Ascending aorta (tissue), 2 donors: ENCODE measurements around the gene TUFT1. TPM values are rescaled to one million over a fixed set of nuclear protein-coding genes. Genes with fewer than 3 reads are reported as not detected.

ENCODE experiments used
- DNase-seq, 2 donors: peaks; one replicate each; pipeline ENCODE4 v3.0.0-alpha.2; 2019; ENCODE audit warnings: low spot score in 2 of 2
- H3K27ac ChIP-seq, 2 donors: fragments of 200-600 bp; sonication (generic); one replicate each; pipeline ENCODE4 v1.5.1; 2016 to 2017; ENCODE audit warnings: mild to moderate bottlenecking in 1 of 2
- H3K27me3 ChIP-seq: fragments of 200-600 bp; sonication (generic); one replicate; pipeline ENCODE4 v1.5.1; 2017
- H3K36me3 ChIP-seq, 2 donors: fragments of 200-600 bp; sonication (generic); one replicate each; pipeline ENCODE4 v1.5.1; 2016
- H3K4me1 ChIP-seq, 2 donors: fragments of 200-600 bp; sonication (generic); one replicate each; pipeline ENCODE4 v1.5.1; 2016 to 2017; ENCODE audit warnings: mild to moderate bottlenecking in 1 of 2
- H3K4me3 ChIP-seq, 2 donors: fragments of 200-600 bp; sonication (generic); one replicate each; pipeline ENCODE4 v1.5.1; 2016 to 2017; ENCODE audit warnings: mild to moderate bottlenecking in 1 of 2
- H3K9me3 ChIP-seq, 2 donors: fragments of 200-600 bp; sonication (generic); one replicate each; pipeline ENCODE4 v1.5.1; 2016
- CTCF ChIP-seq, 3 experiments: fragments of 200-600 bp in 2 of 3; fragments of 450-650 bp in 1 of 3; sonication (generic) in 2 of 3; IDR thresholded peaks; one replicate each; pipeline ENCODE4 v1.5.1; 2016 to 2019; ENCODE audit warnings: antibody characterized with exemption in 3 of 3, mild to moderate bottlenecking in 1 of 3, moderate library complexity in 1 of 3
- intact Hi-C: fragments of 100-400 bp; cut with DNase I; formaldehyde crosslinking; loops from one replicate; pipeline ENCODE4 v1.15.1; 2023
- total RNA-seq: library from RNA; depleted of rRNA; stranded (reverse); fragments of >200 nt; gene quantifications from one replicate; pipeline ENCODE4 v1.1.0, GENCODE V29; 2016

TUFT1 gene
- total RNA-seq, 1 donor from 2014 or later: 2.3 TPM

DNA sequence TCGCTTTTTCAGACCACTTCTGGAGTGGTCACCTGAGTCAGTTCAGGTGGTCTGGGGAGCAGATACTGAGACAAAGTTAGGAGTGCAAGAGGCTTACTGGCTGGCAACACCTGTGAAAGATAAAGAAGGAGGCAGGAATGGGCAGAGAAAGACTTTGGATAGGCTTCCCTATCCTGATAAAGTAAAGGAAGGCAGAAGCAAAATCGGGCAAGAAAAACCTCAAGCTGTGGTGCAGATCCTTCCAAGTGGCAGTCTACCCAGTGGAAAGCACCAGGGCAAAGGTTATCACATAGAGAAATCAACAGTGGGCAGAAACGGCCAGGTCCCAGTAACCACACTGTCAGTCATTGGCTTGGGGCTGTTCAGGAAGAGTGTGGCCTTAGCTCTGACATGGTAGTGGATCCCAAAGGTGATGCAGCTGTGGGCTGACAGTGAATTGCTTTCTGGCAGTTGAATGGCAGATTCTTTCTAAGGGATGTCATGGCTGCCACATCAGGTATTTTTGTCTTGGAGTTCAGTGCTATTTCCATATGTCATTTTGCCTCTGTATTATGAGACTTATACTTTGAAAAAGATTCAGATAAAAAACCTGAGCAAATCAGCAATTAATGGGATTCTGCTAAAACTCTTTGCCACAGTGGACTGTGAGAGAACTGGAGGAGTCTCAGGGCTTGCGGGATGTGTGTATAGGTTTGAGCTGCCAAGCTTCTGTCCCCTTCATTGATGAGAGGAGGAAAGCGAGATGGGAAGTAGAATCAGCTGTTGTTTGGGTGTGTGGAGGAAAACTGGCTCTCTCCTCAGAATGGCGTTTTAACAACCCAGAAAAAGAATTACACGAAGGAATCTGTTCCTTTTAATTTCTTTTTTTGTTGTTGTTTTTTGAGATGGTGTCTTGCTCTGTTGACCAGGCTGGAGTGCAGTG, 37.0 kb upstream of the TUFT1 start:
- Histone ChIP-seq H3K4me3 (no peak overlapping the region), H3K27me3 (no peaks in the 10 kb centered on the region), H3K9me3 (no peaks in the 10 kb centered on the region), H3K4me1 (no peaks in the 10 kb centered on the region), H3K36me3 (no peaks in the 10 kb centered on the region), H3K27ac (no peak overlapping the region)
- DNase-seq: no peak
- TF ChIP-seq CTCF (IDR thresholded peaks at IDR 0.05): no peak
- intact Hi-C loops: no loop called here

GRCh38 chr1:151504252-151504651, 35.9 kb upstream of the TUFT1 start:
- intact Hi-C loops: no loop called here
- Histone ChIP-seq H3K36me3 (no peaks in the 10 kb centered on the region), H3K27me3 (no peaks in the 10 kb centered on the region), H3K4me3 (no peak overlapping the region), H3K4me1 (no peaks in the 10 kb centered on the region), H3K27ac (no peak overlapping the region), H3K9me3 (no peaks in the 10 kb centered on the region)
- TF ChIP-seq CTCF (IDR thresholded peaks at IDR 0.05): no peak
- no peak for DNase-seq

GRCh38 chr1:151504759-151505158, 35.4 kb upstream of the TUFT1 start:
- TF ChIP-seq CTCF (IDR thresholded peaks at IDR 0.05): no peak
- intact Hi-C loops: no loop called here

DNA sequence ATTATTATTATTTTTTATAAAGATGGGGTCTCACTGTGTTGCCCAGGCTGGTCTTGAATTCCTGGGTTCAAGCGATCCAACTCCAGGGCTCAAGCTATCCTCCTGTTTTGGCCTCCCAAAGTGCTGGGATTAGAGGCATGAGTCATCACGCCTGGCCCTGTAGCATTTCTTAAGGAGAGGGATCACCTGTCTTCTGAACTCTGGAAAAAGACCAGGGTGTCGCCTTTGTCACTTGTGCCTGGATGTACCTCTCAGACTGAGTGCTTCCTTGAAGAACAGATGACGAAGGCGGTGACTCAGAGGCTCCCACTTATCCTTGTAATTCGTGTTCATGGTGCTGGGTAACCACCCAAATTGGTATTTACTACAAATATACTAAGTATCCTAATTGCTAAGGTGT, 31.3 kb upstream of the TUFT1 start:
- Histone ChIP-seq H3K27me3 (no peaks in the 10 kb centered on the region), H3K9me3 (no peaks in the 10 kb centered on the region), H3K4me1 (peaks cover 0 to 13% of the 10 kb centered on the region in 2 donors), H3K27ac (no peak overlapping the region), H3K4me3 (no peak overlapping the region), H3K36me3 (no peaks in the 10 kb centered on the region)
- TF ChIP-seq CTCF (IDR thresholded peaks at IDR 0.05): no peak
- DNase-seq: no peak
- intact Hi-C loops: loop anchor here (1.0 kb wide), 1 partner anchor 36 kb away; no protein-coding TSS in a partner anchor

More at GRCh38 chr1:151504759-151505158, 35.4 kb upstream of the TUFT1 start:
- Histone ChIP-seq H3K4me3 (no peak overlapping the region), H3K4me1 (no peaks in the 10 kb centered on the region), H3K9me3 (no peaks in the 10 kb centered on the region), H3K36me3 (no peaks in the 10 kb centered on the region), H3K27me3 (no peaks in the 10 kb centered on the region), H3K27ac (no peak overlapping the region)
- DNase-seq: no peak

- no peak for TF ChIP-seq CTCF (IDR thresholded peaks at IDR 0.05)
- intact Hi-C loops: loop anchor here (2.0 to 5.0 kb wide), 2 partner anchors 51 to 67 kb away; partner anchors contain the start of gene POGZ
- no peak overlapping the region for H3K27ac ChIP-seq
Measured at GRCh38 chr1:151509350-151510019, 30.6 kb upstream of the TUFT1 start.

More at GRCh38 chr1:151509350-151510019, 30.6 kb upstream of the TUFT1 start:
- no peaks in the 10 kb centered on the region for H3K9me3 ChIP-seq
- DNase-seq: no peak
- H3K4me1 ChIP-seq: peaks cover 0 to 13% of the 10 kb centered on the region in 2 donors
- H3K27me3 ChIP-seq: no peaks in the 10 kb centered on the region
- H3K4me3 ChIP-seq: no peak overlapping the region
- H3K36me3 ChIP-seq: no peaks in the 10 kb centered on the region
